IPS-NIHi7 (cell line): Measurements from ENCODE around the gene CERS6.
"Not testable (repeated sequence)": the region's sequence is repeated elsewhere in the genome, so short reads cannot be mapped to it uniquely, and the experiment has no call there.

Source experiments
- DNase-seq: peaks from one replicate; pipeline ENCODE4 v3.0.0; 2012; ENCODE audit warnings: mixed read lengths; ENCODE audit errors: extremely low spot score

The CERS6 gene

GRCh38 chr2:168639018-168639417, 182.9 kb downstream of the CERS6 start:
- no peak for DNase-seq

- DNase-seq: peak; percentile 58
Measured at GRCh38 chr2:168639441-168639898, 183.4 kb downstream of the CERS6 start.

- no peak for DNase-seq
Measured at GRCh38 chr2:168640039-168640438, 184.0 kb downstream of the CERS6 start.

GRCh38 chr2:168641636-168642035, 185.6 kb downstream of the CERS6 start:
- no peak for DNase-seq

GRCh38 chr2:168642873-168643272, 186.8 kb downstream of the CERS6 start:
- no peak for DNase-seq

GRCh38 chr2:168643979-168644378, 187.9 kb downstream of the CERS6 start:
- DNase-seq: no peak

- no peak for DNase-seq
Measured at GRCh38 chr2:168645696-168646338, 189.7 kb downstream of the CERS6 start.

- DNase-seq: no peak
Measured at GRCh38 chr2:168649105-168649504, 193.0 kb downstream of the CERS6 start.

- DNase-seq: peak; percentile 30
Measured at GRCh38 chr2:168649562-168649961, 193.5 kb downstream of the CERS6 start.

- no peak for DNase-seq
Measured at GRCh38 chr2:168650139-168650538, 194.1 kb downstream of the CERS6 start.

- DNase-seq: no peak
Measured at GRCh38 chr2:168650781-168651180, 194.7 kb downstream of the CERS6 start.

- no peak for DNase-seq
Measured at GRCh38 chr2:168652997-168653921, 197.2 kb downstream of the CERS6 start.

GRCh38 chr2:168654705-168655104, 198.6 kb downstream of the CERS6 start:
- DNase-seq: no peak

GRCh38 chr2:168655207-168655606, 199.1 kb downstream of the CERS6 start:
- DNase-seq: no peak

- not testable (repeated sequence) for DNase-seq
Measured at GRCh38 chr2:168657378-168657777, 201.3 kb downstream of the CERS6 start.

- DNase-seq: no peak
Measured at GRCh38 chr2:168658706-168659105, 202.6 kb downstream of the CERS6 start.

- peak; percentile 43 for DNase-seq
Measured at GRCh38 chr2:168660870-168661862, 205.1 kb downstream of the CERS6 start.

GRCh38 chr2:168661863-168662256, 205.8 kb downstream of the CERS6 start:
- DNase-seq: no peak

- no peak for DNase-seq
Measured at GRCh38 chr2:168662651-168663208, 206.7 kb downstream of the CERS6 start.

GRCh38 chr2:168663993-168664392, 207.9 kb downstream of the CERS6 start:
- no peak for DNase-seq

- not testable (repeated sequence) for DNase-seq
Measured at GRCh38 chr2:168664715-168665114, 208.6 kb downstream of the CERS6 start.
